ENCODE data around the gene GALT. TPM values are rescaled to one million over a fixed set of nuclear protein-coding genes. Genes with fewer than 3 reads are reported as not detected.
A peak's percentile ranks its signal among the peaks of the same experiment; 100 is the strongest.

The GALT gene
- total and polyA plus RNA-seq, 2 of the 4 experiments (the other 2 are of a cell fraction), result 15.8 to 34.6 TPM

DNA sequence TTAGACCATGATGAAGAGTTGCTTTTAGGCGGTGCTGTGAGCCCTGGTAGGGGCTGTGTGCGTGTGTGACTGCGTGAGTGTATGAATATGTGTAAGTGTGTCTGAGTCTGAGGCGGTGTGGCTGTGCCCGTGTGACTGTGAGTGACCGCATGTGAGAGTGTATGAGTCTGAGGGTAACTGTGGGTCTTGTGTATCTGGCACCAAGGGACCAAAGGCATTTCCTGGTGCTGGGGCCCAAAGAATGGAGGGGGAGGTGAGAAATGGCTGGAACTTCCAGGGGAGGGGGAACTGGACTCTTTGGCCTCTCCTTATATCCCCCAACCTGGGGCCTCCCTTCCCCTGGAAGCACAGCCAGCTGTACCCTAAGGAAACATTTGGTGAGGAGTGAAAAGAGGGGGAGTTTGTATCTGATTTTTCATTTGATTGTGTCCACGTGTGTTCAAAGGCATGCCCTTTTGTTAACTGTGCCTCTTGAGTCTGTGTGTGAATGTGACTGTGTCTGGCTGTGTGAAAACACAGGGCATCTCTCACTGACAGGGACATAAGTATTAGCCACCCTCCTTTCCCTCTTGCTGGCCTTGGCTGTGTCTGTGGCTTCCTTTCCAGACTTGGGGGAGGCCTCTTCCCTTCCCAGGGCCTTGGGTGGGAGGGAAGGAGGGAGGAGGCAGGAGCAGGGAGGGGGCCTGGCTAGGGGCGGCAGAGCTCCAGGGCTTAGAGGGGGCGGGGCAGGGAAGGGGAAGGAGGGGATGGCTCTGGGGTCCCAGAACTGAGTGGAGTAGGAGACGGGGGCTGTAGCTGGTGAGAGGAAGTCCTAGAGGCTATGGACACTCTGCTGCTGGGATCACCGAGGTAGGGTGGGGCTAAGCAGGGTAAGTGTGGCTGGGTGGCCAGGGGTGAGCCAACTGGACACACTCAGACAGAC, 6.9 kb downstream of the GALT start:
- no TSS peak for BruUV-seq (replicated peaks)
- Histone ChIP-seq H2AK9ac (replicated peaks; ENCODE audit: low read depth, low read length, poor library complexity) (peak overlapping the region; percentile 62), H2AK5ac (ENCODE audit: low read depth, low read length) (peak overlapping the region; percentile 97), H4K8ac (ENCODE audit: low read depth in 2 of 2, low read length in 2 of 2) (peak overlapping the region; percentile 6 to 77), H3K4me2 (ENCODE audit: low read depth, low read length) (peak overlapping the region; percentile 96), H3K56ac (ENCODE audit: extremely low read depth, insufficient read depth, low read length) (peak overlapping the region; percentile 72), H3K27ac (ENCODE audit: insufficient read depth, low read length) (peak overlapping the region; percentile 77), H3K18ac (ENCODE audit: low read depth, low read length) (peak overlapping the region; percentile 82), H2BK20ac (ENCODE audit: low read depth, low read length) (peak overlapping the region; percentile 66; the same call in 1 of the 2 replicates), H2BK120ac (ENCODE audit: low read depth, low read length) (peak overlapping the region; percentile 73), H3K14ac (replicated peaks; ENCODE audit: low read depth, low read length) (peak overlapping the region; percentile 87), H2BK5ac (ENCODE audit: low read depth, low read length, poor library complexity, severe bottlenecking) (peak overlapping the region; percentile 80), H3K79me1 (ENCODE audit: low read depth in 1 of 2, low read length in 2 of 2) (peaks cover 3 to 34% of the 10 kb centered on the region in 2 experiments; a peak in 3 of 4 replicates), H2AFZ (replicated peaks; ENCODE audit: low read length, poor library complexity) (peak overlapping the region; percentile 88), H3K9ac (ENCODE audit: low read depth, low read length) (peak overlapping the region; percentile 71), H3K9me1 (ENCODE audit: insufficient read depth, low read length) (peaks cover 27% of the 10 kb centered on the region), H3K4me1 (ENCODE audit: control insufficient read depth, insufficient read depth, low read length) (peaks cover 35% of the 10 kb centered on the region), H3K4me3 (ENCODE audit: insufficient read depth, low read depth, low read length) (no peak overlapping the region), H3K36me3 (ENCODE audit: control insufficient read depth, insufficient read depth, low read length) (peaks cover 13% of the 10 kb centered on the region), H4K5ac (ENCODE audit: low read depth, low read length) (peak overlapping the region; percentile 90), H2BK15ac (ENCODE audit: low read depth, low read length) (peak overlapping the region; percentile 67; the same call in 2 of the 3 replicates), H3K23ac (ENCODE audit: low read depth, low read length) (peak overlapping the region; percentile 89), H4K20me1 (ENCODE audit: insufficient read depth, low read length) (no peaks in the 10 kb centered on the region), H3K27me3 (ENCODE audit: control insufficient read depth, insufficient read depth, low read length) (no peaks in the 10 kb centered on the region), H3K9me3 (ENCODE audit: control insufficient read depth, insufficient read depth, low read length) (no peaks in the 10 kb centered on the region), H4K91ac (ENCODE audit: insufficient read depth, low read depth, low read length) (peak overlapping the region; percentile 53), H3K4ac (ENCODE audit: low read depth, low read length) (peak overlapping the region; percentile 79)
- no peak for TF ChIP-seq RFX5 (IDR thresholded peaks at IDR 0.05; ENCODE audit: low read depth, low read length)
- TF ChIP-seq RCOR1 (IDR thresholded peaks at IDR 0.05; ENCODE audit: insufficient replicate concordance, low read length), result no peak
- TF ChIP-seq, protein P1, sequence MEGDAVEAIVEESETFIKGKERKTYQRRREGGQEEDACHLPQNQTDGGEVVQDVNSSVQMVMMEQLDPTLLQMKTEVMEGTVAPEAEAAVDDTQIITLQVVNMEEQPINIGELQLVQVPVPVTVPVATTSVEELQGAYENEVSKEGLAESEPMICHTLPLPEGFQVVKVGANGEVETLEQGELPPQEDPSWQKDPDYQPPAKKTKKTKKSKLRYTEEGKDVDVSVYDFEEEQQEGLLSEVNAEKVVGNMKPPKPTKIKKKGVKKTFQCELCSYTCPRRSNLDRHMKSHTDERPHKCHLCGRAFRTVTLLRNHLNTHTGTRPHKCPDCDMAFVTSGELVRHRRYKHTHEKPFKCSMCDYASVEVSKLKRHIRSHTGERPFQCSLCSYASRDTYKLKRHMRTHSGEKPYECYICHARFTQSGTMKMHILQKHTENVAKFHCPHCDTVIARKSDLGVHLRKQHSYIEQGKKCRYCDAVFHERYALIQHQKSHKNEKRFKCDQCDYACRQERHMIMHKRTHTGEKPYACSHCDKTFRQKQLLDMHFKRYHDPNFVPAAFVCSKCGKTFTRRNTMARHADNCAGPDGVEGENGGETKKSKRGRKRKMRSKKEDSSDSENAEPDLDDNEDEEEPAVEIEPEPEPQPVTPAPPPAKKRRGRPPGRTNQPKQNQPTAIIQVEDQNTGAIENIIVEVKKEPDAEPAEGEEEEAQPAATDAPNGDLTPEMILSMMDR (conservative IDR thresholded peaks at IDR 0.05; ENCODE audit: low read depth, low read length), result no peak
- no peak for TF ChIP-seq MAFK (IDR thresholded peaks at IDR 0.05; ENCODE audit: low read depth, low read length)
- TF ChIP-seq, protein P2, sequence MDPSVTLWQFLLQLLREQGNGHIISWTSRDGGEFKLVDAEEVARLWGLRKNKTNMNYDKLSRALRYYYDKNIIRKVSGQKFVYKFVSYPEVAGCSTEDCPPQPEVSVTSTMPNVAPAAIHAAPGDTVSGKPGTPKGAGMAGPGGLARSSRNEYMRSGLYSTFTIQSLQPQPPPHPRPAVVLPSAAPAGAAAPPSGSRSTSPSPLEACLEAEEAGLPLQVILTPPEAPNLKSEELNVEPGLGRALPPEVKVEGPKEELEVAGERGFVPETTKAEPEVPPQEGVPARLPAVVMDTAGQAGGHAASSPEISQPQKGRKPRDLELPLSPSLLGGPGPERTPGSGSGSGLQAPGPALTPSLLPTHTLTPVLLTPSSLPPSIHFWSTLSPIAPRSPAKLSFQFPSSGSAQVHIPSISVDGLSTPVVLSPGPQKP (IDR thresholded peaks at IDR 0.05; ENCODE audit: borderline replicate concordance, low read depth, low read length), result no peak
- peak; percentile 58 for TF ChIP-seq MAZ (IDR thresholded peaks at IDR 0.05; ENCODE audit: borderline replicate concordance, low read depth, low read length)
- 0 out of 2 replicates have a peak, but pooled peaks have one; percentile 42 for TF ChIP-seq MXI1 (IDR thresholded peaks at IDR 0.05; ENCODE audit: borderline replicate concordance, low read depth, low read length)
- TF ChIP-seq CHD1 (IDR thresholded peaks at IDR 0.05; ENCODE audit: low read depth, low read length), result no peak
- no peak for TF ChIP-seq BHLHE40 (IDR thresholded peaks at IDR 0.05; ENCODE audit: low read depth, low read length)
- no peak for TF ChIP-seq CEBPB (IDR thresholded peaks at IDR 0.05; ENCODE audit: low read depth, low read length)
- no peak for TF ChIP-seq USF2 (IDR thresholded peaks at IDR 0.05; ENCODE audit: low read depth, low read length)
- ChIA-PET POLR2A (ENCODE audit: unreplicated experiment) (interaction anchor here (0.7 to 0.9 kb wide), 2 partner anchors 9 to 17 kb away, joined by 3 to 5 read pairs; partner anchors contain the start of gene CCL27), CTCF (interaction anchor here (1.0 to 1.9 kb wide), 2 partner anchors 12 to 49 kb away, joined by 3 to 6 read pairs; no protein-coding TSS in a partner anchor)
- dilution Hi-C loops (cut with HindIII; ENCODE audit: low sequenced_read_pairs, unreplicated experiment), result no loop called here
- intact Hi-C loops (cut with micrococcal nuclease), result no loop called here
- WGBS, 2 experiments (ENCODE audit: extremely low coverage in 2 of 2, insufficient read length in 1 of 2), result 16% methylated on average over 4 of the region's 11 CpGs; no CpG with 5 or more reads in 1 of the 2 experiments
- peak; percentile 52 for DNase-seq
- ATAC-seq (ENCODE audit: low read depth), result peak; percentile 18
- in situ Hi-C loops (cut with MboI; ENCODE audit: low sequenced_read_pairs), result no loop called here
